ENCODE data around the gene SYNGR4.
"Not testable (repeated sequence)": the region's sequence is repeated elsewhere in the genome, so short reads cannot be mapped to it uniquely, and the experiment has no call there.

Gene SYNGR4, protein sequence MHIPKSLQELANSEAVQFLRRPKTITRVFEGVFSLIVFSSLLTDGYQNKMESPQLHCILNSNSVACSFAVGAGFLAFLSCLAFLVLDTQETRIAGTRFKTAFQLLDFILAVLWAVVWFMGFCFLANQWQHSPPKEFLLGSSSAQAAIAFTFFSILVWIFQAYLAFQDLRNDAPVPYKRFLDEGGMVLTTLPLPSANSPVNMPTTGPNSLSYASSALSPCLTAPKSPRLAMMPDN

DNA sequence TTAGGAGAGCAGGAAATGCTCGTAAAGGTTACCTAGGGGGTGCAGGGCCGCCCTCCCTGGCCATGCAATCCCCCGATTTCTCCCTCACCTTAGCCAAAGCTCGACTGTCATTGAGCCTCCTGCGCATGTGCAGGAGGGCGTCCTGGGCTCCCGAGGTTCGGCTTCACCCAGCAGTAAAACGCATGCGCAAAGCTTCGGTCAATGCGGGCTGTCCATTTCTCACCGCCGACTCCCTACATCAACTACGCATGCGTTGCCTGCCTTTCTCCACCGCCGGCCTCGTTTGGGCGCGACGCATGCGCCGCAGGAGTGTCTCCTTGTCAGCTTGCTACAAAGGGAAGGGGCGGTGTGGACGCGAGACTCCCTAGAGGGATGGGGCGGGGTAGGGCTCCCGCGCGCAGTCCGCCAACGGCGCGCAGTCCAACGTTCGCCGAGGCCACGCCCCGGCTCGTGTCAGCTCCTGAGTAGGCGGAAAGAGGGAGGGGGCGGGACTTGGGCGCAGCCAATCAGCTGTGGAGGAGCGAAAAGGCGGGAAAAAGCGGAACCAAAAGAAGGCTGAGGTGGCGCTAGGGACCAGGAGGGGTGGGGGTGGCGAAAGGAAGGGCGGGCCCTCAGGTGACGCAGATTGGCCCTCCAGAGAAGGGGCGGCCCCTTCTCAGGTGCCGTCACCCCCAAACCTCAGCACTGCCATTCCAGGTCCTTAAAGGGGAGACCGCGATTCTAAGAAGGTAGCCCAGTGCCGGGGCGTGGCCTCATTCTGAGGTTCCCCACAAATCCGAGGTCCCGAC lies at the start of gene SYNGR4, which contains the start of gene TMEM143:
Gene SYNGR4, plus strand, starts transcription at position 558 of the 788 bp plus-strand sequence. CDS start 1,476 bp downstream, outside the sequence.
Gene TMEM143, minus strand, starts transcription at position 131 of the 788 bp plus-strand sequence. Its CDS starts 20 bp downstream, at position 111.
- DNase-seq: peak; percentile 99

- DNase-seq: no peak
Measured at GRCh38 chr19:48315712-48316111, 48.5 kb upstream of the SYNGR4 start.

DNA sequence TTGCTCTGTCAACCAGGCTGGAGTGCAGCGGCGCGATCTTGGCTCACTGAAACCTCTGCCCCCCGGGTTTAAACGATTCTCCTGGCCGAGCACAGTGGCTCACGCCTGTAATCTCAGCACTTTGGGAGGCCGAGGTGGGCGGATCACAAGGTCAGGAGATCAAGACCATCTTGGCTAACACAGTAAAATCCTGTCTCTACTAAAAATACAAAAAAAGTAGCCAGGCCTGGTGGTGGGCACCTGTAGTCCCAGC lies 46.5 kb upstream of the SYNGR4 start:
- not testable (repeated sequence) for DNase-seq

- DNase-seq: no peak
Measured at GRCh38 chr19:48318286-48318987, 45.7 kb upstream of the SYNGR4 start.

DNA sequence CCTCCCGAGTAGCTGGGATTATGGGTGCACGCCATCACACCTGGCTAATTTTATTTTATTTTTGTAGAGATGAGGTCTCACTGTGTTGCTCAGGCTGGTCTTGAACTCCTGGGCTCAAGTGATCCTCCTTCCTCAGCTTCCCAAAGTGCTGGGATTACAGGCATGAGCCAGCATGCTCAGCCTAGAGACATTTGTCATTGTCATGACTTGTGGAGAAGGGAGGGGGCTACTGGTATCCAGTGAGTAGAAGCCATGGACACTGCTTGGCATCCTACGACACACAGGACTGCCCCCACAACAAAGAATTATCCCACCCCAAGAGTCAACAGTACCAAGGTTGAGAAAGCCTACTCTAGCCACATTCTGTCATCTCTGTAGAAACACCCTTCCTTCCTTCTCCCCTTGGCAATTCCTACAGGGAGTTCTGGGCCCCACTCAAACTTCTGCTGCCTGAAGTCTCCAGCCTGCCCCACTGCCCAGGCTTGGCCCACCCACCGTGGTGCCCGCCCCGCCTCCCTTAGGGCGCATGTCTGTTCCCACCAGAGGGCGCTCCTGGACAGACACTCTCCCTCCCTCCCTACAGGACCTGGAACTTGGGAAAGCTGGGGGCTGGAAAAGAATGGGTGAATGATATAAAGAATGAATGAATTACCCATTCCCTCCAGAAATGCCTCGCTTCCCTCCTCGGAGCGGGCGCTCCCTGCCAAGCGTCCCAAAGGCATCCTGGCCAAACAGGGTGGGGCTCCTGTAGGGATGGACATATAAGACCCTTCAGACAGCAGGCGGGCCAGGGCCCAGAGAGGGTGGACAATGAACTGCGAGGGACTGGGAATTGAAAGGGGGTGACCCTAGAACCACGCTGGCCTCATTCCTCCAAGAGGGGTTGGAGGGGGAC lies 44.3 kb upstream of the SYNGR4 start:
- peak; percentile 34 for DNase-seq

GRCh38 chr19:48321372-48321621 lies 42.9 kb upstream of the SYNGR4 start:
- DNase-seq: peak; percentile 88

DNA sequence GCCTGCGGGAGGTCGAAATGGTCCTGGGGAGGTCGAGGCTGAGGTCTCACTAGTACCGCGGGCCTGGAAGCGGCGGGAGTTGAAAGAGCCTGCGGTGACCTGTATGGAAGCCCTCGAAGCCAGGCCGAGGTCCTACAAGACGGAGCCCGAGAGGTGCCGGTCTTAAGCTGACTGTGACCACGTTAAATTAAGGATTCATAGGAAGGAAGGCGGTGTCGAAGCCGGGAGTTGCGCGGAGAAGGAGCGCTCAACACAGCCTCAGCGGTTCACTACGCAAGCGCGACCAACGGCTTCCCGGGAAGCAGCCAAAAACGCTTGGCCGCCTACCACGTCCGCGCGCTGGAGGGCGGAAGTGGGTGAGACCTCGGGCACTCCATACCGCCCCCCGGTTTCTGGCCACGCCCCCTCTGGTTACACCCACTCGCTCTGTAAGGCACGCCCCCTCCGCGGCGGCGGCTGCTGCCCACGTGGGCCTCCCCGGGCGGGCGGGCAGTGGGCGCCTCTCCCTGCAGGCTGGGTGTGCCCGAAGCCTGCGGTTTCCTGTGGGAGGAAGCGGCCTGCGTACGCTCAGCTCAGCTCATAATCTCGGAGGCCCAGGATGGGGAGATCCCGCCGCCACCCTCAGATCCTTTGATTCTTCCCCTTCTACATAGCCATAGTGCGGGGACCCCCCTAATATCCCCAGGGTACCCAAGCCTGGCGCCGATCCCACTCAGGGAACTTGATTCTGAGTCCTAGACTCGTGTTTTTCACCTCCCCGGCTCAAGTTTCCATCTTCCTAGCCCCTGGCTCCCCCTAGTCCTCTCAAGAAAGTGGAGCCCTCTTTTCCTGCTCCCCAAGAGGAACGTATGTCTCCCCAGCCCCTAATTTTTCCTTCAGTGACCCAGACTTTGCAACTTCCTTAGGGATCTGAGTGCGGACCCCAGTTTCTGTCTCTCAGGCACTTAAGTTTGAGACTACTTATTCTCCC lies 42.3 kb upstream of the SYNGR4 start:
- peak; percentile 96 for DNase-seq

DNA sequence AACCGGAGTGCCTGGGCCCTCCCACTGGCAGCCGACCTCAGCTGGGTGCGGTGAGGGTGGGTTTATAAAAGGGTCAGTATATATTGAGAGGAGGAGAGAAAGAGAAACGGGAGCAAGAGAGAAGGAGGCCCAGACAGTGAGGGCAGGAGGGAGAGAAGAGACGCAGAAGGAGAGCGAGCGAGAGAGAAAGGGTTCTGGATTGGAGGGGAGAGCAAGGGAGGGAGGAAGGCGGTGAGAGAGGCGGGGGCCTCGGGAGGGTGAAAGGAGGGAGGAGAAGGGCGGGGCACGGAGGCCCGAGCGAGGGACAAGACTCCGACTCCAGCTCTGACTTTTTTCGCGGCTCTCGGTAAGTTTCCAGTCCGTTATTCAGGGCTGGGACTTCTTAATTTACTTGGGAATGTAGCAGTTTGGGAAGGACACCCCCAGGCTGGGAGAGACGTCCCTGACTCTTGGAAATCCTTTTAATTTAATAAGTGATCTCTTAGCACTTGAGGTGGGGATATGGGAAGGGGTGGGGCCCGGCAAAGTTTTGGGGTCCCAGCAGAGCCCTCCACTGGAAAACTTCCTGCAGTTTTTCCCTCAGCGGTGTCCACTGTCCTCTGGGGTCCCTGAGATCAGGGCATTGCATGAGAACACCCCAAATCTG lies 38.8 kb upstream of the SYNGR4 start, which contains the start of gene EMP3:
Gene EMP3, plus strand, starts transcription at position 288 of the 646 bp plus-strand sequence. CDS start 1,293 bp downstream, outside the sequence.
- DNase-seq: no peak

GRCh38 chr19:48329167-48329891 lies 34.8 kb upstream of the SYNGR4 start:
- DNase-seq: no peak

DNA sequence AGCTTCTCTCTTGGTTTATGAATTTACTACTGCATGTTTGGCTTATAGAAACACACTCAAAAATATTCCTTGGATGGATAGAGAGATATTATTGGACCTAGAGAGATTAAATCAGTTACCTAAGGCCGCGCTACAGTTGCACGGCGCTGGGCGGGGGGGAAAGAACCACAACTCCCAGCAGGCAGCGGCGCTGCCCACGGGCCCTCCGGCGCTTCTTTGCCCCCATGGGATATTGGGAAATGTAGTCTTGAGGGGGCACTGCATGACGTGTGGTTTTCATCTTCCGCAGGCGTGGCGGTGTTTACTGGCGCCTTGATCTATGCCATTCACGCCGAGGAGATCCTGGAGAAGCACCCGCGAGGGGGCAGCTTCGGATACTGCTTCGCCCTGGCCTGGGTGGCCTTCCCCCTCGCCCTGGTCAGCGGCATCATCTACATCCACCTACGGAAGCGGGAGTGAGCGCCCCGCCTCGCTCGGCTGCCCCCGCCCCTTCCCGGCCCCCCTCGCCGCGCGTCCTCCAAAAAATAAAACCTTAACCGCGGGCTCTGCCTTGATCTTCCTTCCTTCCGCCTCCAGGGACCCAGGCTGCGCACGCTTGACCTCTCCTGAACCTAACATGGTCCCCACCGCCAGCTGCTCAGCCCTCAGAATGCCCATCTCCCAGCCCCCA lies 34.0 kb upstream of the SYNGR4 start:
- peak; percentile 86 for DNase-seq

DNA sequence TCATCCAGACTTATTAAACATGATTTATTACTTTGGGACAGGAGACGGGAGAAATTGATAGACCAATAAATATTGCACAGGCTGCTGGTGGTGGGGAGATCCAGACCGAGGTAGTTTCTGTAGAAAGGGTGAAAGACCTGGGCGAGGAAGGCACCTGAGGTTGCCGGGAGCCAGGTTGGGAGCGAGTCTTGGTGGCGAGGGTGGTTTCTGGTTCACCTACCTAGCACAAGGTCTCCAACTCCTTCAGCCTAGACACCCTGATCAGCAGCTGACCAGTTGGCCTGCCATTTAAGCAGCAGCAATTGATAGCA lies 31.9 kb upstream of the SYNGR4 start:
- DNase-seq: no peak

DNA sequence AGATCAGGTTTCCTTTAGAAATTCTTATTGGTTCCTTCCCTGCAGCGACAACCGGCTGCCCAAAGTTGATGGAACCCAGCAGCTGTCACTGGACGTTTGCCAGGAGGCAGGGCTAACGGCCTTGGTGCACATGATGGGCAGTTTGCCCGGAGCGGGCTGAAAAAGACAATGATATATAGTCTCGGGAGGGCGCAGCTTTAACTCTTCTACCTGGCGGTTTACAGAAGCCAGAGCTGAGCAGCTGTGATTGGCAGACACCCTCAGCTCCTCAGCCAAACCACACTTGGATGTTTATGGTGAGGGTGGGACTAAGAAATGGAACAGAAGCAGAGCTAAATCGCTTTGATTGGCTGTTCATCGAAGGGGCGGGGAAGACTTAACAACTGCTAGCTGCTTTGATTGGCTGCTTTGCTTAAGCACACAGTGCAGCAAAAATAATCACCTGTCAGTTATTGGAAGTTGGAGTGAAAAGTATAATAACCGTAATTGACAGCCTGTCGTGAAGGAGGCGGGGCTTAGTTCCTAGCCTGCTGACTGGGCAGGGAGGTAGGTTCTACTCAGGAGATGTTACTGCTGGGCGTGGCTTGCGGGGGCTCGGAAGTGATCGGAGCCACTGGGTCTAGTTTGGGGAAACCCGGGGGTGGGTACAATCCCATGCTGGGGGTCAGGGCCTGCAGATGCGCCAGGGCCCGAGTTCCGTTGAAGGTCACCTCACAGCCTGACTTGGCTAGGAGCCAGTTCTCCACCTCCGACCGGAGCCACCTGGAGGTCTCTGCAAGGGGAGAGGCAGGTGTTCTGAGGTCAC lies 31.3 kb upstream of the SYNGR4 start:
- peak; percentile 94 for DNase-seq

DNA sequence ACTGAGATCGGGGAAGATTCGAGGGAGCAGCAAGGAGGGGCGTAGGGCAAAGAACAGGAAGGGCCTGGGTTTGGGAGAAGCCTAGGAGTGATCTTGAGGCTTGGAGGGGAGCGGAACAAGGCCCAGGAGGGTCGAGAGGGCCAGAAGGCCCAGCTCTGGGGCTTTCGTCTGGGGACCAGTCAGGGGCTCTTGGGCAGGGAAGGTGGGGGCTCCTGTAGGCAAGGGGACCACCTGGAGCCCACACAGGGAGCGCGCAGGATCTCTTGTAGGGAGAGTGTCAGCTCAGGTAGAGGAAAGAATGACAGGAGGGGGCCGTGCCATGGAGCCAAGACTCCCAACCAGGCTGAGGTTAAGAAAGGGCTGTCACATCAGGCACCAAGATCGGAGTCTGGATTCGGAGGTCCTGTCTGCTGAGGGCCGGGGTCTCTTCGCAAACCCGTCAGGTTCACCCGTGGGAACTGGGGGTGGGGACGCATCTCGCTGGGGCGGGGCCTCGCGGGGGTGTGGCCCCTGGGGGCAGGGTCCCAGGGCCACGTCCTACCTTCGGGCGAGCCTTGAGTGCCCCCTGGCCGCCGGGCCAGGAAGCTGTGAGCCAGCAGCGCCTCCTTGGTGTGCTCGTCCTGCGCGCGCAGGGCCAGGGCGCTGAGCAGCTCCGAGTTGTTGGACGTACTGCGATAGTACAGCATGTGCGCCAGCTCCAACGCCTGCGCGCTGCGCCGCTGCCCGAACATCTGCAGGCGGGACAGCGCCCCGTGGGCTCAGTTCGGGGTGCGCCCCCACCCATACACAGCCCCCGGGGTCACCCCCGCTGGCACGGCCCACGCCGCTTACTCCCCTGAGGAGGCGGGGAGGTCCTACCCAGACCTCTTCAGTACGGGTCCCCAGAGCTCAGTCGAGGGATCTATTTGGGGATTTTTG lies 30.4 kb upstream of the SYNGR4 start:
- DNase-seq: peak; percentile 81

DNA sequence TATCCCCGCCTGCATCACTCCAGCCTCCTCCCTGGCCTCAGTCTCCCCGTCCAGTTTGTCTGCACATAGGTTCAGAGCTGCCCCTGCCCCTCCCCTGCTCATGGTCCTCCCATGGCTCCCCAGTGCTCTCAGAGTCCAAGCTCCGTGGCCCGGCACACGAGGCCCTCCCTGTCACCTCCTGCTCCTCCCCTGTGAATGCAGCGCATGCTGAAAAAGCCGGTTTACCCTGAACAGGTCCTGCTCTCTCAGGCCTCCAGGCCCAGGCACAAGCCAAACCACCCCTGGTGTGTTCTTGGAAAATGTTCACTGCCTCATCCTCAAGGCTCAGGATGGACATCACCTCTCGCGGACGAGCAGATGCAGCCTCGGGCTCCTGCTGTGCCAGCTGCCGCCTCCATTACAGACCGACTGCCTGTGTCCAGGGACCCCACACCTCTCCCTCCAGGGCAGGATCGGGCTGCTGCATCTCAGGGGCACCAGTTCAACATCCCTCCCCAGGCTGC lies 25.9 kb upstream of the SYNGR4 start:
- no peak for DNase-seq

DNA sequence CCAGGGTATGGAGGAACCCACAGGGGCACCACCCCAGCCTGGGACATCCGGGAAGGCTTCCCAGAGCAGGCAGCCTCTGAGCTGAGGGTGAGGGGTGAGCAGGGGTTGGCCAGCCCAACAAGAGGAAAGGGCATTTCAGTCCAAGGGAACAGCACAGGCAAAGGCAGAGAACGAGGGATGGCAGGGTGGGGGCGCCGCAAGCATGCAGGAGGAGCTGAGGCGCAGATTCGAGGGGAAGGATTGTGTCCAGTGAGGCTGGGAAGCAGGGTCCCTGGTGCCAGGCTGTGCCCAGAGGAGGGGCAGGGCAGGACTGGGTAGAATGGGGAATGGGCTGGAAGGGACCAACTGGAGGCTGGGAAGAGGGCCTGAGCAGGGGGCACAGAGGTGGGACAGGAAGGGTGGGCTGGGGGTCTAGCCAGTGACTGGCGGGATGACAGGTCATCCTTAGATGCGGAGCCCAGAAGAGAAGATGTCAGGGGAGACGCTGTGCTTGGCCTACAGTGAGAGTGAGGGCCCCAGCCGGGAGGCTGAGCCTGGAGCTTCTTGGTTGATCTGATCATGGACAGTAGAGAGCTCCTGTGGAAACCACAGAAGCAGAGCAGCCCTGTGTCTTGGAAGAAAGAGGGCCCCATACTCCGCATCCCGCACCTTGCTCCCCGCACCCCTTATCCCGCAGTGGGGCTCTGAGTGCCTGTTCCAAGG lies 25.2 kb upstream of the SYNGR4 start:
- no peak for DNase-seq

GRCh38 chr19:48340995-48341394 lies 23.2 kb upstream of the SYNGR4 start:
- DNase-seq: peak; percentile 76
